GM06990 (cell line): ENCODE results near the gene PLOD1.
"Not testable (repeated sequence)": the region's sequence is repeated elsewhere in the genome, so short reads cannot be mapped to it uniquely, and the experiment has no call there.

Experiments used
- DNase-seq: peaks from one replicate; pipeline ENCODE4 v3.0.0-alpha.2; 2011; ENCODE audit not compliant: insufficient read length; ENCODE audit errors: extremely low read depth
- H3K27me3 ChIP-seq: replicated peaks from 2 replicates; pipeline ENCODE4 v1.6.0; 2011; ENCODE audit warnings: low read length; ENCODE audit not compliant: control insufficient read depth, insufficient read depth
- H3K36me3 ChIP-seq: 2 replicates; pipeline ENCODE4 v1.5.1; 2011; ENCODE audit warnings: low read length; ENCODE audit not compliant: control insufficient read depth, insufficient read depth
- H3K4me3 ChIP-seq: replicated peaks from 2 replicates; pipeline ENCODE4 v1.5.1; 2011; ENCODE audit warnings: low read depth, mild to moderate bottlenecking, control low read depth, low read length
- TF ChIP-seq, protein P1 (sequence below): IDR thresholded peaks from 2 replicates; pipeline ENCODE4 v1.5.1; 2011; ENCODE audit warnings: low read length, control low read depth, mild to moderate bottlenecking, inconsistent platforms; ENCODE audit not compliant: insufficient read depth, poor library complexity, severe bottlenecking

PLOD1 gene

DNA sequence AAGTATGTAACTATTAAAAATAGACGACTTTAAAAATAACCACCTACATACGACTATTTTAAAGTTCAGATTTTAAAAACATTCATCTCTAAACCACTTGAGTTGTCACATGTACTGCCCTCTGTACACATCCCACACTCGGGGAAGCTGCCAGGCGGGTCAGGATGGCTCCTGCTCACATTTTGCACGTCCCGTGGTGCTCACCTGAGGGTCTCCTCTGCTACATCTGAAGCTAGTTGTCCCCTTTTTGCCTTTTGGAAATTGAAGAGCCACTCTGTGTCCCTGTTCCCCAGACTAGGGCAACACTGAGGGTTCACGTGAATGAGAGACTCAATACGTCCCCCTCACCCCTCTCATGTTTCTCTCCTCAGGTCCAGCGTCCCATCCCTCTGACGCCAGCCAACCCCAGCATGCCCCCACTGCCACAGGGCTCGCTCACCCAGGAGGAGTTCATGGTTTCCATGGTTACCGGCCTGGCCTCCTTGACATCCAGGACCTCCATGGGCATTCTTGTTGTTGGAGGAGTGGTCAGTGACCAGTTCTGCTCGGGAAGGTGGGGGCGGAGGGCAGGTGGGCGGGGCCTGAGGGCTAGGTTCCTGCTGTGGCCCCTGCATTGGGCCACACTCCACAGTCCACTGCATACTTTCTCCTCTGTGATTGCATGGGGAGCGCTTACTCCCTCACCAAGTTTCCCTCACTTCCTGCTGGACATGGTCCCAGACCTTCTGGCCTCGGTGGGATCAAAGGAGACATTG lies 71.8 kb downstream of the PLOD1 start:
- DNase-seq: no peak
- H3K4me3 ChIP-seq: no peak overlapping the region
- TF ChIP-seq, protein P1, sequence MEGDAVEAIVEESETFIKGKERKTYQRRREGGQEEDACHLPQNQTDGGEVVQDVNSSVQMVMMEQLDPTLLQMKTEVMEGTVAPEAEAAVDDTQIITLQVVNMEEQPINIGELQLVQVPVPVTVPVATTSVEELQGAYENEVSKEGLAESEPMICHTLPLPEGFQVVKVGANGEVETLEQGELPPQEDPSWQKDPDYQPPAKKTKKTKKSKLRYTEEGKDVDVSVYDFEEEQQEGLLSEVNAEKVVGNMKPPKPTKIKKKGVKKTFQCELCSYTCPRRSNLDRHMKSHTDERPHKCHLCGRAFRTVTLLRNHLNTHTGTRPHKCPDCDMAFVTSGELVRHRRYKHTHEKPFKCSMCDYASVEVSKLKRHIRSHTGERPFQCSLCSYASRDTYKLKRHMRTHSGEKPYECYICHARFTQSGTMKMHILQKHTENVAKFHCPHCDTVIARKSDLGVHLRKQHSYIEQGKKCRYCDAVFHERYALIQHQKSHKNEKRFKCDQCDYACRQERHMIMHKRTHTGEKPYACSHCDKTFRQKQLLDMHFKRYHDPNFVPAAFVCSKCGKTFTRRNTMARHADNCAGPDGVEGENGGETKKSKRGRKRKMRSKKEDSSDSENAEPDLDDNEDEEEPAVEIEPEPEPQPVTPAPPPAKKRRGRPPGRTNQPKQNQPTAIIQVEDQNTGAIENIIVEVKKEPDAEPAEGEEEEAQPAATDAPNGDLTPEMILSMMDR: no peak
- H3K27me3 ChIP-seq: no peaks in the 10 kb centered on the region
- H3K36me3 ChIP-seq: peaks cover 43% of the 10 kb centered on the region

GRCh38 chr1:12007204-12007603 lies 72.7 kb downstream of the PLOD1 start:
- H3K4me3 ChIP-seq: no peak overlapping the region
- DNase-seq: no peak
- H3K27me3 ChIP-seq: no peaks in the 10 kb centered on the region
- peaks cover 42% of the 10 kb centered on the region for H3K36me3 ChIP-seq
- TF ChIP-seq, protein P1: no peak

DNA sequence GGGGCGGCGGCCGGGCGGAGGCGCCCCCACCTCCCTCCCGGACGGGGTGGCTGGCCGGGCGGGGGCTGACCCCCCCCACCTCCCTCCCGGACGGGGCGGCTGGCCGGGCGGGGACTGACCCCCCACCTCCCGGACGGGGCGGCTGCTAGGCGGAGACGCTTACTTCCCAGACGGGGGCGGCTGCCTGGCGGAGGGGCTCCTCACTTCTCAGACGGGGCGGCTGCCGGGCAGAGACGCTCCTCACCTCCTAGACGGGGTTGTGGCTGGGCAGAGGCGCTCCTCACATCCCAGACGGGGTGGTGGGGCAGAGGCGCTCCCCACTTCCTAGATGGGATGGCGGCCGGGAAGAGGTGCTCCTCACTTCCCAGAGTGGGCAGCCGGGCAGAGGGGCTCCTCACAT lies 73.8 kb downstream of the PLOD1 start:
- not testable (repeated sequence) for H3K27me3 ChIP-seq, H3K4me3 ChIP-seq, DNase-seq
- peaks cover 42% of the 10 kb centered on the region for H3K36me3 ChIP-seq

DNA sequence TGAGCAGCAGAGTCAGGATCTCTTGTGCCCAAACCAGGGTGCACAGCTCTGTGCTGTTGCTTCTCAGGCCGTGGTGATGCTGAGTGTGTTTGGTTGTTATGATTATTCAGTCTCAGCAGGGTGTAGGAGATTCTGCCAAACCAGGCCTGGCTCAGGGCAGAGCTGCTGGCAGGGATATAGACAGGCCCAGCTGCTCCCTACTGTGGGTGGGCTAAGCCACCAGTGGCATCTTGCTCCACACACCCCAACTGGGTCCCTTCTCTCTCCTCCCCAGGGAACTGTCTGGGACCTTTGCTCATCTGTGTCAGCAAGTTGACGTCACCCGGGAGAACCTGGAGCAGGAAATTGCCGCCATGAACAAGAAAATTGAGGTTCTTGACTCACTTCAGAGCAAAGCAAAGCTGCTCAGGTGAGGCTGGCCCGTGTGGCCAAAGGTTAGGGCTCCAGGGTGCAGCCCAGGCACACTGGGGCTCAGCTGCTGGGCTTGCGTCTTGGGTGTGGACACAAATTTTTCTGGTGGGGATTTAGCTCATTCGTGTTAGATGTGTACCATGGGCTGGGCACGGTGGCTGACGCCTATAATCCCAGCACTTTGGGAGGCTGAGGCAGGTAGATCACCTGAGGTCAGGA lies 74.9 kb downstream of the PLOD1 start:
- TF ChIP-seq, protein P1: no peak
- no peak for DNase-seq
- Histone ChIP-seq H3K36me3 (peaks cover 41% of the 10 kb centered on the region), H3K4me3 (no peak overlapping the region), H3K27me3 (no peaks in the 10 kb centered on the region)

GRCh38 chr1:12010746-12011570 lies 76.4 kb downstream of the PLOD1 start:
- TF ChIP-seq, protein P1: no peak
- no peak overlapping the region for H3K4me3 ChIP-seq
- H3K36me3 ChIP-seq: peaks cover 37% of the 10 kb centered on the region
- H3K27me3 ChIP-seq: no peaks in the 10 kb centered on the region
- DNase-seq: no peak

DNA sequence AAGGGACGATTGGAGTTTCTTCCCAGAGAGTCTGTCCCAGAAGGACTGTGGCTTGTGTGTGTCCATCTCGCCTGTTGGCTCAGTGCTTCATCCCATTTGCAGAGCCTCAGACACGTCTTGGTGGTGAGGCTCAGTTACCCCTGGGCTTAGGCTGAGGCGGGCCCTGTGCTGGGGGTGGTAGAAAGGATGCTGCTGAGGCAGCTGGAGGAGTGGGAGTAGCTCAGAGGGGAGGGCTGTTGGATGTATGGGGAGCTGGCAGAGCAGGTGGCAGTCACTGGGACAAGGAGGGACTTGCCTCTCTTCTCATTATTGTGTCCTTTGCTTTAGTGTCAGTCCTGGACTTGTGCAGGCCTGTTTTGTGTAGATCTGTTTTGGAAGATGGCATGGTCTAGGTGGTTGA lies 77.5 kb downstream of the PLOD1 start:
- Histone ChIP-seq H3K27me3 (no peaks in the 10 kb centered on the region), H3K36me3 (peaks cover 29% of the 10 kb centered on the region), H3K4me3 (no peak overlapping the region)
- TF ChIP-seq, protein P1: no peak
- DNase-seq: no peak
